GM04504 (cell line): ENCODE measurements around the gene POFUT2.

Source experiments
- DNase-seq: peaks from one replicate; pipeline ENCODE4 v3.0.0-alpha.2; 2012; ENCODE audit warnings: low read depth

The POFUT2 gene

DNA sequence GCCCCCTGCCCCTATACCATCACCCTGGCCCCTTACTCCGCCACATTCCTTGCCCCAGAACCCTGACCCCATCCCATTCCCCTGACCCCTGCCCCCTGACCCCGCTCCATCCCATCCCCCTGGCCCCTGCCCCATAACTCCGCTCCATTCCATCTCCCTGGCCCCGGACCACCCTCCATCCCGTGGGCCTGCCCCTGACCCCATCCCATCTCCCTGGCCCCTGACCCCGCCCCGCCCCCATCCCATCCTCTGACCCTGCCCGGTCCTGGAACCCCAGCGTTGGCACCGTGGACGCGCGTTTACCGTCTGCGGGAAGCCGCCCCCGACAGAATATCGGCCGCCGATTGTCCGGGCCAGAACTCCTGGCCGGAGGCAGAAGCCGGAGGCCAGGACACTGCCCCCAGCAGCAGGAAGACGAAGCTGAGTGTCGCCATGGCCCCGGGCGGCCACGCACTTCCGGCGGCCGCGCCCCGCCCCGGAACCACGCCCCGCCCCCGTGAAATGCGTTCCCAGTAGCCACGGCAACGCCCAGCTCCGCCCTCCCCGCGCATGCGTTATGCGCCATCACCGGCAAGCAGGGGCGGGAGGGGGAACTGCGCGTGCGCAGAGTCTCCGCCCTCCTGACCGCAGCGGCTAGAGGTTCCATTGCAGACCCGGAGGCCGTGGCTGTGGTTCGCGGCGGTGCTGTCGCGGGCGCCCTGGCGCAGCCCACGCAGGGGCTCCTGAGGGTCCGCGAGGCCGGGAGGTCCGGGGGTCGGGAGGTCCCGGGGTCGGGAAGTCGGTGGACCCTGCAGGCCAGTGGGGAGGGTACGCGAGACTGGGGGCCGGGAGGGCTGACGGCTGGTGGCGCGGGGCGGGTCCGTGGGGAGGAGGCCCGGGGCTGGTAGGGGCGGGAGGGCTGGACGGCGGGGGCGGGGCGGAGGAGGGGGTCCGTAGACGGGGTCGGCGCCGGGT, at the start of gene POFUT2:
POFUT2 (minus strand) TSS at position 458 of the 954 bp plus-strand sequence; CDS start at position 434, 24 bp downstream.
- peak; percentile 89 for DNase-seq

GRCh38 chr21:45336870-45337269, 49.2 kb upstream of the POFUT2 start:
- DNase-seq: no peak

GRCh38 chr21:45336535-45336810, 48.8 kb upstream of the POFUT2 start:
- no peak for DNase-seq

DNA sequence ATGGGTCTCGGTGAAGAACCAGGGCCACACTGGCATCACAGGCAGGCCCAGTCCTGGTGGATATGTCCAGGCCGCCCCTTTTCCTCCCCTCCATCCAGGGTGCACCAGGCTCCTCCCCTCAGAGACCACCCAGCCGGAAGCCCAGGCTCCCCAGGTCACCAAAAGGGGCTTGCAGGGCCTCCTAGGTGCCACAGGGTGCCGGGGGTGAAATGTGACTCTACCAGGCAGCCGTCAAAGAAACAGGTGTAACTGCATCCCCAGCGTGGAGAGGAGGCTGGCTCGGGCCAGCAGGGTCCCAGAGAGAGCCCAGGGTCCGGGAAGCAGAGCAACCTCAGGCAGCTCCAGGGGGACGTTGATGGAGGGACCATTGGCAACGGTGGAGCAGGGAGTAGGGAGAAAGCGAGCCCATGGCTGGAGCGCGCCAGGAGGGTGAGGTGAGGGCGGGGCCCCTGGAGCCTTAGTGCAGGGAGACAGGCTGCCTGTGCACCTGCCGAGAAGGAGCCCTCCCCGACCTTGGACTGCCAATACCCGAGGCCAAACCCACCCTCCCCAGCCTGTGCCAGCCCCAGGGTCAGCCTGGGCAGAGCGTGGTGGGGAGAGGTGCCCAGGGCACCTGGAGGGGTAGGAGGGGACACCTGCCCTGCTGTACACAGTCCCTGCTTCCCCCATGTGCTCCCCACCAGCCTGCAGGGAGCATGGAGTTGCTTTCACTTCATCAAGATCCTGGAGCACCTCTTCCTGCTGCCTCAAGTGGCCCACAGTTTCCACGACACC, 48.3 kb upstream of the POFUT2 start:
- DNase-seq: no peak

GRCh38 chr21:45335151-45335760, 47.6 kb upstream of the POFUT2 start:
- no peak for DNase-seq

DNA sequence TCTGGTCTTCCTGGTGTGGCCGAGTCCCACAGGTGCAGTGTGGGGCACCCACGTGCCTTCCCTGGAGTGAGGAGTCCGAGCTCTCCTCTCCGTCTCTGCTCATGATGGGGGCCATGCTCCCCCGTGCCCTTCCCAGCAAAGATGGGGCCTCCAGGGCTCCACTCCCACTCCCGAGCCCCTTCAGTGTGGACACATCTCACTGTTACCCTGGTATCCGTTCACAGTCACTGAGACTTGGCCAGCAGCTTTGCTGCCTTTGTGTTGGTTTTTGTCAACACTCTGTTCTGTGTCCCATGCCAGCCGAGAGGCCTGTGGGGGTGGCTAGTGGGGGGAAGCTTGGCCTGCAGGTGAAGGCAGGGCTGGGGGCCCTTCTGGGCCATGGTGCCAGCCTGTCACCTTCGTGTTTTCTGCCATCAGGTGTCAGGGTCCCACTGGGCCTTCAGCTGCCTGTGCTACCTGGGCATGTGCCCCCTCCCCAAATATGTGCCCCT, 46.9 kb upstream of the POFUT2 start:
- no peak for DNase-seq

GRCh38 chr21:45334134-45334533, 46.4 kb upstream of the POFUT2 start:
- no peak for DNase-seq

DNA sequence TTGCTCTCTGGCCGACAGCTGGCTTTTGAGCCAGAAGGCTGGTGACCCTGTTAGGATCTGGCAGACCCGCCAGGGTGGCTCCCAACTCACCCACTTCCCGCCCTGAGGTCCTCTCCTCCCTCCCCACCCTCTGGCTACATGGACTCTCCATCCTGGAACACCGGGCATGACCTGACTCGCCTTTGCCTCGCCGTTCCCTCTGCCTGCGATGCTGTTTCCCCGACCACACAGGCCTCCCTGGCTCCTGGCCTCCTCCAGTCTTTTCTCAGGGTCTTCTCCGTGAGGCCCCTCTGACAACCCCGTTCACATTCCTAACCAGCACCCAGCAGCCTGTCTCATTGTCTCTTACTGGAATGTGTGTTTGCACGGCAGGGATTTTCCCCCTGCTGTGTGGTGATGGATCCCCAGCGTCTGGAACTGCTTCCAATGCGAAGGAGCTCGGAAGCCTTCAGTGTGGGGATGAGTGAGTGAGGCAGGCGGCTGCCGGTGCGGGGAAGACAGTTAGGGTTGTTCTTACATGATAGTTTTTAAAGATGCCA, 46.0 kb upstream of the POFUT2 start:
- no peak for DNase-seq

- no peak for DNase-seq
Measured at GRCh38 chr21:45332981-45333582, 45.4 kb upstream of the POFUT2 start.

- DNase-seq: no peak
Measured at GRCh38 chr21:45332415-45332814, 44.7 kb upstream of the POFUT2 start.

DNA sequence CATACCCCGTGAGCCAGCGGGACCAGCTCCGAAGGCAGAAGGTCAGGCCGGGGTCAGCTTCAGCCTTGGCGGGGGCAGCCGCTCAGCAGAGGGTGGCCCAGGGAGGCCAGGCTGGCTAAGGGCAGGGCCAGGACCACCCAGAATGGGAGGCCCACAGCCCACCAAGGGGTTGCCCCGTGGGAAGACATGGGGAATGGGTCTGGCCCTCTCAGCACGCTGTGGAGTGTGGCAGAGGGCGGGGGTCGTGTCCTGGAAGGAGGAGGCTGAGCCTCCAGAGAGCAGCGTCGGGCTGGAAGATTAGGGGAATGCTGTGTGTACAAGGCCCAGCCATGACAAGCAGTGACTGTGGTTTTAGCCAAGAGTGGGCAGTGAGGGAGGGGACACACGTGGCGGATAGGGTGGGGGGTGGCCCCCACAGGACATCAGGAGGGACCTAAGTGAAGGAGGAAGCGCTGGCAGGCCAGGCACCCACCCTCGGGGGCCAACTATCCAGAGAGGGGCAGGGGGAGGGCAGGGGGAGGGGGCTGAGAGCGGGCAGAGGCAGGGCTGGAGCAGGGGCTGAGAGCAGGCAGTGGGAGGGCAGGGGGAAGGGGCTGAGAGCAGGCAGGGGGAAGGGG, 43.9 kb upstream of the POFUT2 start:
- DNase-seq: no peak

GRCh38 chr21:45330851-45331261, 43.2 kb upstream of the POFUT2 start:
- DNase-seq: no peak

DNA sequence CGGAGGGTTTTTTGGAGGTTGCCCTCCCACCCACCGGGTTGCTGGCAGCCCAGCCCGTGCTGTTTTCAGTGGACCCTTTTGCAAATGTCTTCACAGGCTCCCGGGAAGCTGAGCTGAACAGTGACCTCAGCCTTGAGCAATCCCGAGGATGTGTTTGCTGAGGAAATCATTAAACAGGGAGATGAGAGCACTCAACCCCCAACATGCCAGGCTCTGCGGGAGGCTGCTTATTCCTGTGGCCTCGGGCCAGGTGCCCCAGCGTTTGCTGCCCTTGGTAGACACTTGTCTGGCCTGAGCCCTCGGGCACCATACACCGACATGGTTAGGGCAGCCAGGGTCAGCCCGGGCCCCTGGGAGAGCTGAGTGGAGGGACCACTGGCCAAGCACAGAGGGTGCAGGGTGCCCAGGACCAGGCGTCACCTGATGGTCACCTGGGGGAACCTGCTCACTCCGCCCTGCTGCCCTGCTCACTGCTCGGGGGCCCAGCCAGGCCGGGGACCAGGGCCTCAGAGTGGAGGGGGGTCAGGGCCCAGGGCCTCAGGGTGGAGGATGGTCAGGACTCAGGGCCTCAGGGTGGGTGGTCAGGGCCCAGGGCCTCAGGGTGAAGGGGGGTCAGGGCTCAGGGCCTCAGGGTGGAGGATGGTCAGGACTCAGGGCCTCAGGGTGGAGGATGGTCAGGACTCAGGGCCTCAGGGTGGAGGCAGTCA, 42.5 kb upstream of the POFUT2 start:
- peak; percentile 68 for DNase-seq

- DNase-seq: no peak
Measured at GRCh38 chr21:45329261-45330074, 41.8 kb upstream of the POFUT2 start.

- no peak for DNase-seq
Measured at GRCh38 chr21:45328198-45329091, 40.8 kb upstream of the POFUT2 start.

DNA sequence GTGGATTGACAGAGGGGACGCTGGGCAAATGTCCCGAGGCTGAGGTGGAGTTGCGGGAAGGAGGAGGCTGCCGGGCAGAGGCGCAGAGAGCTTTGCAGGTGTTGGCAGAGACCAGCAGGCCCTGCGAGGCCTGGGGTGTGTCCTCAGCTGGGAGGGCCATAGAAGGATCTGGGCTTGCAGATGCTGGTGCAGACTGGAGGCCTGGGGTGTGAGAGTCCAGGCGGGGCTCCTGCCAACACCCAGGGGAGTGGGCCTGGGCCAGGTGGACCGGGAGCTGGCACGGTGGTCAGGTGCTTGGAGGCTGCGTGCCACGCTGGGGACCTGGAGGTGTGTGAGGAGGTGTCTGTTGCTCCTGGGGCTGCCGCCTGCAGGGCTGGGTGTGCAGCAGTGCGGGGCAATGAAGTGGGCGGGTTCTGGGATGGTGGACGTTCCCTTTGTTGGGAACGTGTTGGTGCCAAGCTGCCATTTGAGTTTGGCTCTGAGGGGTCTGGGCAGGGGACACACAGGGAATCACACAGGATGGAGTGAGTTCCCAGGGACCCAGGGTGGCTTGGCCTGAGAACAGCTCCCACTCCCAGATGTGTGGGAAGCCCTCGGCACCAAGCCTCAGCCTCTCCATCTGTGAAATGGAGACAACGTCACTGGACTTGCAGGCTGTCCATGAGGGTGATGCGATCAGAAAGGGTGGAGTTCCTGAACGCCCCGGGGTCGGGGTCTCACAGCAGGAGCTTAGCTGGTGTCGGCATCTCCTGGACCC, 39.9 kb upstream of the POFUT2 start:
- DNase-seq: no peak

DNA sequence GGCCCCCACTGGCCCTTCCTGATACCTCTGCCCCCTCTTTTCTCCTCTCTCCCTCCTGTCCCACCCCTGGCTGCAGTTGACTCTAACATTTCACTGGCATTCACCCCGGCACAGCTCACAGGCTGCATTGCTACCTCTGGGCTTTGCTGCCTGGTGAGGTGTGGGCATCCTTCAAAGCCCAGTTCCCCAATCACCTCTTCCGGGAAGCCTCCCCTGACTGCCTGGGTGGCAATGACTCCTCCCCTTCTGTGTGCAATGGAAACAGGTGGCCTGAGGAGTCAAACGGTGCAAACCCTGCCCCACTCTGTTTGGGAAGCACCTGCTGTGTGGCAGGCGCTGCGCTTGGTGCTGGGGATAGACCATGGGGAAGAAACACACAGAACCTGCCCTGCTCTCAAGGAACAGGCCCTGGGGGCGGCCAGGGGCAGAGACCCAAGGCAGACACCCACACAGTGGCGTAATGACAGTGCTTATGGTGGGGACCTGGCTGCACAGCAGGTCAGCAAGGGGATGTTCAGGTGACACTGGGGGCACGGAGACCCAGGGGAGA, 39.3 kb upstream of the POFUT2 start:
- no peak for DNase-seq
